GM23248 (cell line): ENCODE measurements around the gene STIM1. TPM values are rescaled to one million over a fixed set of nuclear protein-coding genes. Genes with fewer than 3 reads are reported as not detected.

Experiments used
- DNase-seq: peaks from one replicate; pipeline ENCODE4 v3.0.0-alpha.2; 2015
- H2AFZ ChIP-seq: fragments of 200-600 bp; sonication (generic); 2 replicates; pipeline ENCODE4 v1.6.1; 2016; ENCODE audit warnings: antibody characterized with exemption
- H3F3A ChIP-seq: fragments of 200-600 bp; sonication (generic); 2 replicates; pipeline ENCODE4 v1.6.1; 2016; ENCODE audit warnings: mild to moderate bottlenecking, antibody characterized with exemption, mixed run types; ENCODE audit not compliant: insufficient read depth
- H3K27ac ChIP-seq: fragments of 200-600 bp; sonication (generic); 2 replicates; pipeline ENCODE4 v1.5.1; 2016; ENCODE audit warnings: mild to moderate bottlenecking
- H3K27me3 ChIP-seq: fragments of 200-600 bp; sonication (generic); replicated peaks from 2 replicates; pipeline ENCODE4 v1.6.1; 2016; ENCODE audit warnings: mild to moderate bottlenecking; ENCODE audit not compliant: insufficient read depth
- H3K36me3 ChIP-seq: fragments of 200-600 bp; sonication (generic); 2 replicates; pipeline ENCODE4 v1.6.1; 2016; ENCODE audit warnings: low read depth, mild to moderate bottlenecking
- H3K4me1 ChIP-seq: fragments of 200-600 bp; sonication (generic); 2 replicates; pipeline ENCODE4 v1.6.1; 2016; ENCODE audit warnings: mild to moderate bottlenecking; ENCODE audit not compliant: insufficient read depth
- H3K4me2 ChIP-seq: fragments of 200-600 bp; sonication (generic); one replicate; pipeline ENCODE4 v1.6.1; 2016; ENCODE audit warnings: mild to moderate bottlenecking; ENCODE audit not compliant: unreplicated experiment
- H3K4me3 ChIP-seq: fragments of 200-600 bp; sonication (generic); 2 replicates; pipeline ENCODE4 v1.5.1; 2016; ENCODE audit warnings: mild to moderate bottlenecking
- H3K79me2 ChIP-seq: fragments of 200-600 bp; sonication (generic); 2 replicates; pipeline ENCODE4 v1.6.1; 2016; ENCODE audit warnings: mild to moderate bottlenecking; ENCODE audit not compliant: insufficient read depth
- H3K9ac ChIP-seq: fragments of 200-600 bp; sonication (generic); 2 replicates; pipeline ENCODE4 v1.6.1; 2016; ENCODE audit warnings: mild to moderate bottlenecking
- H3K9me2 ChIP-seq: fragments of 200-600 bp; sonication (generic); 2 replicates; pipeline ENCODE4 v1.6.1; 2016; ENCODE audit warnings: mixed run types, mild to moderate bottlenecking, moderate library complexity; ENCODE audit not compliant: insufficient read depth
- H3K9me3 ChIP-seq: fragments of 200-600 bp; sonication (generic); one replicate; pipeline ENCODE4 v1.6.1; 2017; ENCODE audit warnings: low read depth
- H4K20me1 ChIP-seq: fragments of 200-600 bp; sonication (generic); 2 replicates; pipeline ENCODE4 v1.6.0; 2016; ENCODE audit not compliant: insufficient read depth
- EZH2 ChIP-seq: fragments of 200-600 bp; sonication (generic); IDR thresholded peaks from 2 replicates; pipeline ENCODE4 v1.6.1; 2018; ENCODE audit warnings: antibody characterized with exemption, mild to moderate bottlenecking; ENCODE audit not compliant: insufficient read depth, poor library complexity, severe bottlenecking
- EZH2phosphoT487 ChIP-seq: fragments of 200-600 bp; sonication (generic); IDR thresholded peaks from 2 replicates; pipeline ENCODE4 v1.6.1; 2018; ENCODE audit warnings: antibody characterized with exemption, moderate library complexity, mild to moderate bottlenecking, low read depth; ENCODE audit not compliant: insufficient read depth
- WGBS, 2 experiments: methylation state at CpG; one replicate each; pipeline ENCODE4 v1.1.6; 2015 to 2017; ENCODE audit warnings: low lambda C conversion rate in 2 of 2, low coverage in 1 of 2; ENCODE audit errors: missing lambda C conversion rate in 2 of 2; 5-methylcytosine and 5-hydroxymethylcytosine counted together
- in situ Hi-C: fragments of 300-500 bp; cut with MboI; formaldehyde crosslinking; loops from 2 replicates; pipeline ENCODE4 v1.15.0; 2020
- polyA plus RNA-seq: library from polyadenylated mRNA; unstranded; fragments of >200 nt; fragmentation: Nextera tagmentation; extraction: Ambion mirVana; gene quantifications from 2 replicates; pipeline ENCODE4 v1.2.1, GENCODE V29; 2016
- total RNA-seq: library from RNA; depleted of rRNA; stranded (reverse); fragments of >200 nt; shearing (Covaris generic); gene quantifications from 2 replicates; pipeline ENCODE4 v1.2.3, GENCODE V29; 2014

Gene STIM1
- total and polyA plus RNA-seq, 2 experiments from 2014 or later: 22.3 to 24.6 TPM

- peak; percentile 60 for DNase-seq
- TF ChIP-seq EZH2phosphoT487 (no peak), EZH2 (no peak)
- 94 to 100% methylated on average over 2 of the region's 2 CpGs for WGBS, 2 experiments
Observed at GRCh38 chr11:3971756-3972404, 116.4 kb downstream of the STIM1 start.

GRCh38 chr11:3972431-3972830, 117.0 kb downstream of the STIM1 start:
- 48 to 78% methylated on average over 1 of the region's 1 CpG for WGBS, 2 experiments
- H3K79me2 ChIP-seq: no peaks in the 10 kb centered on the region
- no peak overlapping the region for H2AFZ ChIP-seq
- no peak overlapping the region for H3K4me2 ChIP-seq
- no peak for DNase-seq
- peaks cover 3% of the 10 kb centered on the region; the same call in 1 of the 2 replicates for H3K9me2 ChIP-seq
- in situ Hi-C loops: no loop called here
- no peak overlapping the region for H3K27ac ChIP-seq
- no peak overlapping the region for H3K4me3 ChIP-seq
- H3F3A ChIP-seq: 0 out of 2 replicates have a peak, but pooled peaks cover 10% of the 10 kb centered on the region
- H3K27me3 ChIP-seq: no peaks in the 10 kb centered on the region
- no peaks in the 10 kb centered on the region for H3K9me3 ChIP-seq
- H3K36me3 ChIP-seq: no peaks in the 10 kb centered on the region
- H3K4me1 ChIP-seq: no peaks in the 10 kb centered on the region
- H3K9ac ChIP-seq: no peak overlapping the region
- H4K20me1 ChIP-seq: no peaks in the 10 kb centered on the region
- TF ChIP-seq EZH2phosphoT487 (no peak), EZH2 (no peak)

More at GRCh38 chr11:3971756-3972404, 116.4 kb downstream of the STIM1 start:
- Histone ChIP-seq H3F3A (0 out of 2 replicates have a peak, but pooled peaks cover 10% of the 10 kb centered on the region), H3K9ac (no peak overlapping the region), H3K4me3 (no peak overlapping the region), H3K9me2 (peaks cover 3% of the 10 kb centered on the region; the same call in 1 of the 2 replicates), H3K79me2 (no peaks in the 10 kb centered on the region), H3K27ac (no peak overlapping the region), H3K36me3 (no peaks in the 10 kb centered on the region), H2AFZ (no peak overlapping the region), H3K9me3 (no peaks in the 10 kb centered on the region), H3K27me3 (no peaks in the 10 kb centered on the region), H3K4me1 (no peaks in the 10 kb centered on the region), H4K20me1 (no peaks in the 10 kb centered on the region), H3K4me2 (no peak overlapping the region)
- in situ Hi-C loops: no loop called here

GRCh38 chr11:3977078-3977477, 121.6 kb downstream of the STIM1 start:
- Histone ChIP-seq H3K36me3 (no peaks in the 10 kb centered on the region), H4K20me1 (no peaks in the 10 kb centered on the region), H3K4me3 (no peak overlapping the region), H3K79me2 (no peaks in the 10 kb centered on the region), H3F3A (0 out of 2 replicates have a peak, but pooled peaks cover 6% of the 10 kb centered on the region), H3K9me3 (no peaks in the 10 kb centered on the region), H3K4me2 (no peak overlapping the region), H3K27ac (no peak overlapping the region), H3K27me3 (no peaks in the 10 kb centered on the region), H3K9me2 (no peaks in the 10 kb centered on the region), H3K4me1 (no peaks in the 10 kb centered on the region), H3K9ac (no peak overlapping the region), H2AFZ (no peak overlapping the region)
- in situ Hi-C loops: no loop called here
- TF ChIP-seq EZH2phosphoT487: no peak
- TF ChIP-seq EZH2: no peak
- DNase-seq: no peak
- WGBS, 2 experiments: 94 to 95% methylated on average over 1 of the region's 1 CpG

- Histone ChIP-seq H3K4me2 (no peak overlapping the region), H2AFZ (no peak overlapping the region), H3F3A (no peaks in the 10 kb centered on the region), H3K27me3 (no peaks in the 10 kb centered on the region), H3K79me2 (no peaks in the 10 kb centered on the region), H3K9me2 (no peaks in the 10 kb centered on the region), H3K4me3 (no peak overlapping the region), H3K36me3 (no peaks in the 10 kb centered on the region), H3K4me1 (no peaks in the 10 kb centered on the region), H3K27ac (no peak overlapping the region), H4K20me1 (no peaks in the 10 kb centered on the region), H3K9me3 (no peaks in the 10 kb centered on the region), H3K9ac (no peak overlapping the region)
- DNase-seq: no peak
- 72 to 75% methylated on average over 9 of the region's 9 CpGs for WGBS, 2 experiments
- in situ Hi-C loops: no loop called here
- TF ChIP-seq EZH2phosphoT487: no peak
- TF ChIP-seq EZH2: no peak
Observed at GRCh38 chr11:3981084-3981633, 125.7 kb downstream of the STIM1 start.
